GM12872 (cell line): ENCODE measurements around the gene ADAT2.

Experiments
- TF ChIP-seq, protein P1 (sequence below): IDR thresholded peaks from 3 replicates; pipeline ENCODE4 v1.5.1; 2011; ENCODE audit warnings: low read depth, mild to moderate bottlenecking, low read length, moderate library complexity; ENCODE audit not compliant: insufficient read depth

Gene ADAT2

GRCh38 chr6:143399775-143400174 is 50.7 kb downstream of the ADAT2 start:
- TF ChIP-seq, protein P1, sequence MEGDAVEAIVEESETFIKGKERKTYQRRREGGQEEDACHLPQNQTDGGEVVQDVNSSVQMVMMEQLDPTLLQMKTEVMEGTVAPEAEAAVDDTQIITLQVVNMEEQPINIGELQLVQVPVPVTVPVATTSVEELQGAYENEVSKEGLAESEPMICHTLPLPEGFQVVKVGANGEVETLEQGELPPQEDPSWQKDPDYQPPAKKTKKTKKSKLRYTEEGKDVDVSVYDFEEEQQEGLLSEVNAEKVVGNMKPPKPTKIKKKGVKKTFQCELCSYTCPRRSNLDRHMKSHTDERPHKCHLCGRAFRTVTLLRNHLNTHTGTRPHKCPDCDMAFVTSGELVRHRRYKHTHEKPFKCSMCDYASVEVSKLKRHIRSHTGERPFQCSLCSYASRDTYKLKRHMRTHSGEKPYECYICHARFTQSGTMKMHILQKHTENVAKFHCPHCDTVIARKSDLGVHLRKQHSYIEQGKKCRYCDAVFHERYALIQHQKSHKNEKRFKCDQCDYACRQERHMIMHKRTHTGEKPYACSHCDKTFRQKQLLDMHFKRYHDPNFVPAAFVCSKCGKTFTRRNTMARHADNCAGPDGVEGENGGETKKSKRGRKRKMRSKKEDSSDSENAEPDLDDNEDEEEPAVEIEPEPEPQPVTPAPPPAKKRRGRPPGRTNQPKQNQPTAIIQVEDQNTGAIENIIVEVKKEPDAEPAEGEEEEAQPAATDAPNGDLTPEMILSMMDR: no peak

GRCh38 chr6:143399176-143399575 is 51.3 kb downstream of the ADAT2 start:
- TF ChIP-seq, protein P1: no peak

DNA sequence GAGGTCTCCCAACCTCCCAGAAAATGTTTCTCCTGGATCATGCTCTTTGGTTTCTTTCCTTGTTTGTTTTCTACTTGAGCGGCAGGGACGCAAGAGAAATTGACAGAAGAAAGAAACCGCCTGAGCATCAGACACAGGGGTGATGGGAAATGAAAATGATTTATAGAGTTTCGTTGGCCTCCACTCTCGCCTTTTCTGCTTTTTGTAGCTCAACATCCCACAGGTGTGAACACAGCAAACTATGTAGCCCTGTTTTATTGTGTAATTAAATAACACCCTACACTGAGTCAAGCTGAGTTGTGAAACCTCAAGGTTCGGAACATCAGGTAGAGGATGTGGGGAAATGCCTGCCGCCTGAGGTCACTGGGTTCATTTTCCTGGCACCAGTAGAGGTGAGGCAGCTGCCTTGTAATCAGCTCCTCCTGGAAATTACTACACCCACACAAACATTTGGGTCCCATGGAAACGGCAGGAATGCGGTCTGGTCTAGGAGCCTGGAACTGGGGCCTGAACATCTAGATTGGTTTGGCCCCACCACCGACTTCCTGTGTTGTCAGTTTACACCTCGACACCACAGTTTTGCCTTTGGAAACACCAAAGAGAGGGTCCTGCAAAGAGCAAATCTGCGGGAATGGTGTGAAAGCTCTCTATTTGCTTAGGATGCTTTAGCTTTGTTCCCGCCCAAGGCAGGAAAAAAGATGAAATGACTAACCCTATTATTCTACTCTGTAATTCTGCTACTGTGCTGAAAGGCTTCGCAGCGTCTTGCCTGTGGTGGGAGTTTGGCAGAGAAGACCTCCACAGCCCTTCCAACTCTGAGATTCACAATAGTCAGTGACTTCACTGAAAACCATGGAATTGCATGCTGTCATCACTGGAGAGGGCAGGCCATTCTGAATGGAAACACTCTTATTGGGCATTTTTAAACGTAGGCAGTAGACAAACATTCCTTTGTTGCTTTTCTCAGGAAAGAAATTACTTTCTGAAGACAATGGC is 53.0 kb downstream of the ADAT2 start:
- TF ChIP-seq, protein P1: no peak

GRCh38 chr6:143396497-143397226 is 53.8 kb downstream of the ADAT2 start:
- TF ChIP-seq, protein P1: no peak

DNA sequence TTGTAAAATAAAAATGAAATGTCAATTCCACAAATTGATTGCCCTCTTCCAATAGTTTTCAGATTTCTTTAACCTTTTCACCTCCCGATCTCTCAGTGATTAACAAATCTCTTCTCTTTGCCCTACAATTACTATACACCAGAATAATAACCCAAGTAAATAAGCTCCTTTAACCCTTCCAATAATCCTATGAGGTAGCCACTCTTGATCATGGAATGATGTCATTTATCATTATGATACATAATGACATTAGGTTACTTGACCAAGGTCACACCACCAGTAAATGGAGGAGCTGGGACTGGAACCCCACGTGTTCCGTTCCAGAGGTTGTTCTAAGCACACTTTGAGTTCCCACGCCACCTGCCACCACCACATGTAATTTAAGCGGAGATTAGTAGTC is 54.8 kb downstream of the ADAT2 start:
- TF ChIP-seq, protein P1: no peak

- TF ChIP-seq, protein P1: no peak
These were observed 56.1 kb downstream of the ADAT2 start for GRCh38 chr6:143394389-143394788.

- TF ChIP-seq, protein P1: no peak
These were observed 60.2 kb downstream of the ADAT2 start for GRCh38 chr6:143390278-143390677.
